Measurements from ENCODE around the gene LKAAEAR1. TPM values are rescaled to one million over a fixed set of nuclear protein-coding genes. Genes with fewer than 3 reads are reported as not detected.

The LKAAEAR1 gene
- total and polyA plus RNA-seq, 2 of the 13 experiments (the other 11 are each of a cell fraction or from before 2014, with no cell fraction given), result not detected

GRCh38 chr20:64080013-64080812 lies 4.0 kb downstream of the LKAAEAR1 start, which contains the start of gene OPRL1 (continued):
- TF ChIP-seq TRAFD1 (CRISPR knock-in tag; IDR thresholded peaks at IDR 0.05; ENCODE audit: borderline replicate concordance) (no peak), ZNF605 (CRISPR knock-in tag; IDR thresholded peaks at IDR 0.05) (peak; percentile 44; the same call in 1 of the 2 replicates), REL (CRISPR knock-in tag; conservative IDR thresholded peaks at IDR 0.05) (no peak), PLRG1 (conservative IDR thresholded peaks at IDR 0.05) (no peak), POLR2G (IDR thresholded peaks at IDR 0.05; ENCODE audit: low read depth, low read length) (peak; percentile 56; the same call in 1 of the 2 replicates), TEAD3 (CRISPR knock-in tag; optimal IDR thresholded peaks at IDR 0.05; ENCODE audit: borderline replicate concordance) (peak; percentile 24), MATR3 (CRISPR knock-in tag; IDR thresholded peaks at IDR 0.05) (no peak), SNAPC2 (CRISPR knock-in tag; IDR thresholded peaks at IDR 0.05) (no peak), ZNF567 (CRISPR knock-in tag; IDR thresholded peaks at IDR 0.05; ENCODE audit: borderline replicate concordance) (0 out of 2 replicates have a peak, but pooled peaks have one; percentile 63), HDAC2 (CRISPR knock-in tag; IDR thresholded peaks at IDR 0.05) (no peak), RFXANK (CRISPR knock-in tag; IDR thresholded peaks at IDR 0.05) (no peak), ZNF547 (CRISPR knock-in tag; IDR thresholded peaks at IDR 0.05) (0 out of 2 replicates have a peak, but pooled peaks have one; percentile 75), SPEN (CRISPR knock-in tag; IDR thresholded peaks at IDR 0.05; ENCODE audit: low read depth) (no peak), SNAI1 (CRISPR knock-in tag; IDR thresholded peaks at IDR 0.05; ENCODE audit: borderline replicate concordance) (no peak), ZNF569 (CRISPR knock-in tag; IDR thresholded peaks at IDR 0.05; ENCODE audit: borderline replicate concordance) (no peak), ZNF558 (CRISPR knock-in tag; IDR thresholded peaks at IDR 0.05; ENCODE audit: borderline replicate concordance) (no peak), PPARG (CRISPR knock-in tag; conservative IDR thresholded peaks at IDR 0.05) (no peak), THAP11 (CRISPR knock-in tag; IDR thresholded peaks at IDR 0.05) (0 out of 2 replicates have a peak, but pooled peaks have one; percentile 2), RXRB (CRISPR knock-in tag; IDR thresholded peaks at IDR 0.05; ENCODE audit: borderline replicate concordance) (0 out of 2 replicates have a peak, but pooled peaks have one; percentile 6), DRAP1 (CRISPR knock-in tag; IDR thresholded peaks at IDR 0.05) (no peak), NFAT5 (CRISPR knock-in tag; IDR thresholded peaks at IDR 0.05) (no peak), FIP1L1 (IDR thresholded peaks at IDR 0.05; ENCODE audit: borderline replicate concordance, insufficient read depth, low read depth, low read length) (no peak), RBFOX2 (IDR thresholded peaks at IDR 0.05; ENCODE audit: low read depth, low read length) (peak; percentile 36; the same call in 1 of the 2 replicates)

Data from HepG2 (cell line).